HL-60 (cell line): ENCODE data around the gene CEACAM19.

Source experiments
- DNase-seq, 2 experiments: peaks; one replicate each; pipeline ENCODE4 v3.0.0-alpha.2; 2010 to 2020; ENCODE audit warnings: low read depth in 1 of 2, low spot score in 1 of 2
- H3K27ac ChIP-seq: fragments of 250-450 bp; sonication (Bioruptor Pico); replicated peaks from 2 replicates; pipeline ENCODE4 v1.5.1; 2020; ENCODE audit warnings: mild to moderate bottlenecking, moderate library complexity
- H3K27me3 ChIP-seq: fragments of 250-450 bp; sonication (Bioruptor Pico); 2 replicates; pipeline ENCODE4 v1.5.1; 2021; ENCODE audit warnings: mild to moderate bottlenecking, moderate library complexity; ENCODE audit not compliant: insufficient read depth, poor library complexity, severe bottlenecking
- H3K4me3 ChIP-seq: replicated peaks from 2 replicates; pipeline ENCODE4 v1.5.1; 2011; ENCODE audit warnings: mild to moderate bottlenecking, control low read depth, low read length; ENCODE audit not compliant: insufficient read depth
- CTCF ChIP-seq: IDR thresholded peaks from one replicate; pipeline ENCODE4 v1.5.1; 2011; ENCODE audit warnings: low read length, control low read depth, inconsistent platforms; ENCODE audit not compliant: insufficient read depth
- GABPA ChIP-seq: IDR thresholded peaks from 2 replicates; pipeline ENCODE4 v1.6.1; 2012; ENCODE audit warnings: low read depth
- POLR2AphosphoS5 ChIP-seq: IDR thresholded peaks from 2 replicates; pipeline ENCODE4 v1.6.1; 2012; ENCODE audit warnings: low read depth
- REST ChIP-seq: IDR thresholded peaks from 2 replicates; pipeline ENCODE4 v1.6.1; 2012; ENCODE audit warnings: low read depth; ENCODE audit not compliant: insufficient replicate concordance
- SPI1 ChIP-seq: IDR thresholded peaks from 2 replicates; pipeline ENCODE4 v1.6.1; 2012; ENCODE audit warnings: low read depth, mild to moderate bottlenecking, borderline replicate concordance

Gene CEACAM19

GRCh38 chr19:44680536-44680935 lies 9.3 kb downstream of the CEACAM19 start:
- Histone ChIP-seq H3K27ac (no peak overlapping the region), H3K4me3 (no peak overlapping the region), H3K27me3 (no peaks in the 10 kb centered on the region)
- DNase-seq, result no peak
- TF ChIP-seq POLR2AphosphoS5, result no peak
- TF ChIP-seq REST, result no peak
- TF ChIP-seq GABPA, result no peak
- no peak for TF ChIP-seq SPI1
- TF ChIP-seq CTCF, result no peak

GRCh38 chr19:44681992-44682790 lies 10.9 kb downstream of the CEACAM19 start:
- TF ChIP-seq GABPA (no peak), SPI1 (no peak), POLR2AphosphoS5 (no peak), REST (no peak), CTCF (no peak)
- H3K27ac ChIP-seq, result no peak overlapping the region
- H3K4me3 ChIP-seq, result no peak overlapping the region
- DNase-seq, result no peak
- no peaks in the 10 kb centered on the region for H3K27me3 ChIP-seq

- no peak overlapping the region for H3K4me3 ChIP-seq
- TF ChIP-seq CTCF (no peak), REST (no peak), SPI1 (no peak), GABPA (no peak), POLR2AphosphoS5 (no peak)
- H3K27me3 ChIP-seq, result no peaks in the 10 kb centered on the region
- no peak for DNase-seq
- H3K27ac ChIP-seq, result no peak overlapping the region
Measured at GRCh38 chr19:44682807-44683206, 11.5 kb downstream of the CEACAM19 start.
